Stimulated activated CD4-positive, alpha-beta T cell treated with anti-CD3 and anti-CD28 coated beads, Interleukin-1b, Interleukin-23, amount 100 ng/mL, for 4 hours (primary cell): ENCODE data around the gene DENND4B.

Source experiments
- DNase-seq, 2 donors: peaks; one replicate each; pipeline ENCODE4 v3.0.0-alpha.2; 2020; ENCODE audit warnings: low read depth in 2 of 2

The DENND4B gene

DNA sequence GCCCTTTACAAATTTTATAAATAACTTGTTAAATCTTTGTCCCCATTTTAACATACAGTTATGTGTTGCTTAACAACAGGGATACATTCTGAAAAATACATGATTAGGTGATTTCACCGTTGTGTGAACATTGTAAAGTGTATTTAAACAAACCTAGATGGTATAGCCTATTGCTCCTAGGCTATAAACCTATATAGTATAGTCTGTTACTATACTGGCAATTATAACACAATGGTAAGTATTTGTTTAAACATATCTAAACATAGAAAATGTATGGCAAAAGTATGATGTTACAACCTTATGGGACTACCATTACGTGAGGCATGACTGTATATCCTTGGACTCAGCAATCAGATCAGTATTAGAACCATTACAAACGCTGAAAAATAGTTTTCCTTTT lies 60.4 kb downstream of the DENND4B start:
- no peak for DNase-seq

DNA sequence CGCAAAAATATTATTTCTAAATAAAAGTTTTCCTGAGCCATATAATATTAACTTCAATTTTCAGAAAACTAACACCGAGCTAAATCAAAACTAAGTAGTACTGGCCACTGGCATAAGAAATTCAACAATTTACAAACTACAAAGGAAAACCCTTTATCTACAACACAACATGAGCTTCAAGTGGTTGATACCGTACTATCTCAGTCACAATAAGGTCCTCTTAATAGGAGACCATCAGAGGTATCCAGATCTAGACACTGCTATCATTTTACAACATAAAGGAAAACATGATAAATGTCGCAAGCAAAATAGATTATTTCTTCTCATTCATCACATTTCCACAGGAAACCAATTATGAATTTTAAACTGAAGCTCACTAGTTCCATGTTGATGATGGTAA lies 63.3 kb downstream of the DENND4B start:
- no peak for DNase-seq

DNA sequence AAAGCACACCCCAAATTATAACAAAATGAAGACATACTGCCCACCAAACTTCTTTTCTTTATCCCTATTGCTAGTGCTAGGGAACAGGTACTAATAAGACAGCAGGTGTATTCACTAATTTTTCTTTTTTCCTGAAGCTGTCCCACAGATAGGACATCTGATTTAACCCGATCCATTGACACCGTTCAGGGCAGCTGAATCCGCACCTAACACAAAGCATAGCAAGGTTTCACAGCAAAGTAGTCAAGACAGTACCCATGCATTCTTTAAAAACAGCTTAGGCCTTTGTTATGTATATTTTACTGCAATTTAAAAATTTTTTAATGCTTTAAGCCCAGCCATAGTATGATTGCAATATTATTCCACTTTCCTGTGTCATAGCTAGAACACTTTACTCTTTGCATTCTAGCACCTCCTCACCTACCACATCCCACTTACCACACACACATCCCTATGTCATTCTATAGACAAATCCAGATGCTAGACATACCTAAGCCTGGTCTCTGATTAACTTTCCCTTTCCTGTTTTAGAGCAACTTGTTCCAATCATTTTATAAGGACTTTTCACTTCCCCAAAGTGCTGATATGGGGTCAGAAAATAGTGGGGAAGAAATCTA lies 64.1 kb downstream of the DENND4B start:
- no peak for DNase-seq

DNA sequence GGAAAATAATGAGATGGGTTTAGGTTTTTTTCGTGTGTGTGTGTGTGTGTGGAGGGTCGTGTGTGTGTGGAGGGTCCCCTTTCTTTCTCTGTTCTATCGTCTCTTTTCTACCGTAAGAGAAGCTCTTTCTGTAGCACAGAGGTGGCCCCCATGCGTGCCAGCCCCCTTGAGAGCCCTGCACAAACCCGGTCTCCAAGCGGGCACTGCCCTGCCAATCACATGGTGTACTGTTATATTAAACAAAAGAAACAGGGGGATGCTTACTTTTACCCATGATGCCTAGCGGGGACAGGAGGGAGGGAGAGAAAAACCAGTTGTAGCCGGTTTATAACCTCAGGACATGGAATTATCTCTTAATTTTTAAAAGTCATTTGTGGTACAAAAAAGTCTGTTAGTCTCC lies 64.8 kb downstream of the DENND4B start:
- DNase-seq: no peak

DNA sequence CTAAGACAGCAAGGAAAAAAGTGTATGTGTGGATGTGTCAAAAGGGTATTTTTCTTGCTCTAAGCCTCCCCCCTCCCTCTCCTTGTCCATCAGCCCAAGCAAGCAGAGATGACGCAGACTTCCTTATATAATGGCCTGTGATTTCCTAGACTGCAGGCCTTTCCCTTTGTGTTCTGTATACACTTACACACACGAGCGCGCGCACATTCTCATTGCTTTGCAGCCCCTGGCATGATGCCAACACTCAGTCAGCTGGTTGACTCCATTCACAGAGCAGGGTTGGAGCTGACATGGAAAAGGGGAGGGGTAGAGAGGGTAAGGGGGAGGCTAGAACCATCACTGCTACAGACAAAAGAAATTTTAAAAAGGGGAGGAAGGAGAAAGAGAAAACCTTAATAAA lies 65.6 kb downstream of the DENND4B start:
- DNase-seq: peak; percentile 2 to 9

DNA sequence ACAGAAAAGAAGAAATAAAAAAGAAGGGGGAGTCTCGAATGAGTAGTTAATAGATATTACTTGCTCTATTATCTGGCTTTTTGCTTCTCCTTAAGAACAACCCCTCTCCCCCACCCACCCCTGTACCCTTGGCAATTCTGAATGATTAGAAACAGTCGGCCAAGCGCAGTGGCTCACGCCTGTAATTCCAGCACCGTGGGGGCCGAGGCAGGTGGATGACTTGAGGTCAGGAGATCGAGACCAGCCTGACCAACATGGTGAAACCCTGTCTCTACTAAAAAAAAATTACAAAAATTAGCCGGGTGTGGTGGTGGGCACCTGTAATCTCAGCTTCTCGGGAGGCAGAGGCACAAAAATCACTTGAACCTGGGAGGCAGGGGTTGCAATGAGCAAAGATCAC lies 66.5 kb downstream of the DENND4B start:
- no peak for DNase-seq
